ENCODE data around the gene PANK2.
"Not testable (repeated sequence)": the region's sequence is repeated elsewhere in the genome, so short reads cannot be mapped to it uniquely, and the experiment has no call there.

PANK2 gene

DNA sequence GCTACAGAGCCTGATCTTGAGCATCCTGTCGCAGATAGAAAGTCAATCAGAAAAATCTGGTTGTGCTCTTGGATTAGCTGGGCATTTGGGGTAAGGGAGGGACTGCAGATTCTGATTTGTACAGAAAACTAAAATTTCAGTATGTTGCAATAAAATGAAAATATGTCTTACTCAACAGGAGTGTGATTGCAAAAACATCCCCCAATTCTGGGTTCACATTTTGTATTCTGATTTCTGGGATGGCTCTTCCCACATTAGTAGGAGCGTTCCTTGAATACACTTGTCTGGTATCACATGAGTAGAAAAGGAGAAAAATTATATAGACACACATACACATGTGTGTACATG, 40.5 kb downstream of the PANK2 start:
- no peak for DNase-seq (ENCODE audit: low read depth)

- no peak for DNase-seq (ENCODE audit: low read depth)
Measured at GRCh38 chr20:3930265-3931206, 41.3 kb downstream of the PANK2 start.

GRCh38 chr20:3931664-3932063, 42.5 kb downstream of the PANK2 start:
- no peak for DNase-seq (ENCODE audit: low read depth)

GRCh38 chr20:3932277-3932676, 43.1 kb downstream of the PANK2 start:
- DNase-seq (ENCODE audit: low read depth) = no peak

DNA sequence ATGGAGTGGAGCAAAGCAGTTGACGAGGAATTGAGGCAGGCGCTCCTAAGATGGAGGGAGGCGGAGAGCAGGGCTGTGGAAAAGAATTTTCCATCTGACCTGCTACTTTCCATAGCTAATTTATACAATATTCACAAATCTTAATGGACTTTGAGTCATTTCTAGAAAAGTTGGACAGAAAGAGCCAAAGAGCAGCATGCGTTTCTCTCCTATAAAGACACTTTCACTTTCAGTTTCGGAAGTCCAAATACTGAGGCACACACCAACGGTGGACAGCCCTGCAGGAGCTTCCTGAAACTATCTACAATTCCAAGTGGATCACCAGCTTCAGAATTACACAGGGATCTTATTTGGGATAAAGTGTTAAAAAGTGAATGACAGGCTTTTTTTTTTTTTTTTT, 43.5 kb downstream of the PANK2 start:
- DNase-seq (ENCODE audit: low read depth) = no peak

- no peak for DNase-seq (ENCODE audit: low read depth)
Measured at GRCh38 chr20:3933218-3933617, 44.0 kb downstream of the PANK2 start.

DNA sequence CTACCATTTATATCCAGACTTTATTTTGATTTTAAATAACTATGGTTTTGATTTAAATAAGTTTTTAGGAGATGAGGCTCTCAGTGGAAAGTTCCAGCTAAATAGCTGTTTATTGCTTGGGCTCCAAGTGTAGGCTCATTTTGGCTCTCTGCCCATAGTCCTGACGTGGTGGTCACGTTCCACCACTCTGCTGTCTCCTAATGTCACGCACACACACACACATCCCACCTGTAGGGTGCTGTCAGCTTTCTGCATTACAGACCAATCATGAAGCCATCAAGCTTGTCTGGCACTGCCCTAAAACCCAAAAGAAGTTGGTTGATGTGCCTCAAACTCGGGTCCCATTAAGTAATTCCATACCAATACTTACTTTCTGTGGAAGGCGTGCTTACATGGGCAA, 45.4 kb downstream of the PANK2 start:
- DNase-seq (ENCODE audit: low read depth) = no peak

DNA sequence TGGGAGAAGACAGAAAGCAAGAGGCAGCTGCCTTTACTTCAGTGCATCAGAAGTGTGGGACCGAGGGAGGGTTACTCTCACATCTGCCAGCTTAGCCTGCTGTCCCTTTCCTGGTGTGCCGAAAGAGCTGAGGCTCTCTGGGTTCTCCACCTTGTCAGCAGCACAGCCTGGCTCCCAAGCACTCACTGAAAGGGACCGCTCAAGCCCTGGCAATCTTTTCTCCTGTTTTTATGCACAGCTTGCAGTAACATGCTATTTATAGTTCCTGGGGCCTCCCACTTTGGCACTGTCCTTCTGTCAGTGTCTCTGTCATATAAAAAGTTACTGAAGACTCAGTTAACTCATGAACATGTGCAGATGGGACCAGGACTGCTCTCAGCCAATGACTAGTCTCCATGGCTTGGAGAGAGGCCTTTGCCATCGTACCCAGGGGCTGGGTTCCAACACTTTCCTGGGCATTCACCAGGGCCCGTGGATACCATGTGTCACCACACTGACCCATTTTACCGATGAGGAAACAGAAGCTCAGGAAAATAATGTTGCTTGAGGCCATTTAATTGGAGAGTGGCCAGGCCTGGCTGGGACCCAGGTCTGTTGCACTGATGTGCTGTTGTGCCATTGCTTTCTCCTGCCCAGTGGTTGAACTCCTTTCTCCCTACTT, 46.2 kb downstream of the PANK2 start:
- no peak for DNase-seq (ENCODE audit: low read depth)

- no peak for DNase-seq (ENCODE audit: low read depth)
Measured at GRCh38 chr20:3935956-3936340, 46.8 kb downstream of the PANK2 start.

- DNase-seq (ENCODE audit: low read depth) = no peak
Measured at GRCh38 chr20:3937618-3938017, 48.4 kb downstream of the PANK2 start.

DNA sequence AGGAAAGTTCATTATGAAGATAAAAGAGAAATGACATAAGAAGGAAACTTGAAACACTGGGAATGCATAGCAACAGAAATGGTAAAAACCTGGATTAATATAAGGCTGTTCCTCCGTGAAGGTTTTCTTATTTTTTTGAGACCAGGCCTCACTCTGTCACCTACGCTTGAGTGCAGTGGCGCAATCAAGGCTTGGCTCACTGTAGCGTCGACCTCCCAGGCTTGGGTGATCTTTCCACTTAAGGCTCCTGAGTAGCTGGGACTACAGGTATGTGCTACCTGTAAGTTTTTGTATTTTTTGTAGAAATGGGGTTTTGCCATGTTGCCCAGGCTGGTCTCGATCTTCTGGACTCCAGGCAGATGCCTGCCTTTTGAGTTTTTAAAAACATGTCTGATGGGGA, 51.7 kb downstream of the PANK2 start:
- DNase-seq (ENCODE audit: low read depth) = no peak

DNA sequence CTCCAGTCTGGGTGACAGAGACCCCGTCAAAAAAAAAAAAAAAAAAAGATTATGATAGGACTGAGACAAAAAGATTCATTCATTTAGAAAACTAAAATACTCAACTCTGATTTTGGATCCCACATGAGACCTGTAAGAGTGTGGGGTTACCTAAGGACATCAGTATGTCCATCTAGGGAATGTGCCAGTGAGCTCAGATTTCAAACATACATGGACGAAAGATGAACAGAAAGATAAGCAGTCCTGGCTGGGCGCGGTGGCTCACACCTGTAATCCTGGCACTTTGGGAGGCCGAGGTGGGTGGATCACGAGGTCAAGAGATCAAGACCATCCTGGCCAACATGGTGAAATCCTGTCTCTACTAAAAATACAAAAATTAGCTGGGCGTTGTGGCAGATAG, 57.5 kb downstream of the PANK2 start:
- not testable (repeated sequence) for DNase-seq (ENCODE audit: low read depth)

DNA sequence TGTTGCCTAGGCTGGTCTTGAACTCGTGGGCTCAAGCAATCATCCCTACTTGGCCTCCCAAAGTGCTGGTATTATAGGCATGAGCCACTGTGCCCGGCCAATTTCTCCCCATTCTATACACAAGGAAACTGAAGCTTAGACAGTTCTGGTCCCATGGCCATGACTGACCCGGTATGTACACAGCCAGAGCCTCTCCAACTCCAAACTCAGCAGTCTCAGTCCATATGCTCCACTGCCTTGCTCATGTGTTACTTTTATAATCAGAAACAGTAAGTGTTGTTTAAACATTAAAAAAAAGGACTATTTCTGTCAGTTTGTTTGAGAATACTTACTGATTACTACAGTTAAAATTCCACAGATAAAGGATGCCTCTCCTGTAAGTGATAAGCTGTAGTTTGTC, 75.5 kb downstream of the PANK2 start:
- no peak for DNase-seq (ENCODE audit: low read depth)

- DNase-seq (ENCODE audit: low read depth) = no peak
Measured at GRCh38 chr20:3966571-3966970, 77.4 kb downstream of the PANK2 start.

- no peak for DNase-seq (ENCODE audit: low read depth)
Measured at GRCh38 chr20:3970016-3970415, 80.8 kb downstream of the PANK2 start.

- DNase-seq (ENCODE audit: low read depth) = no peak
Measured at GRCh38 chr20:3971145-3971544, 82.0 kb downstream of the PANK2 start.

DNA sequence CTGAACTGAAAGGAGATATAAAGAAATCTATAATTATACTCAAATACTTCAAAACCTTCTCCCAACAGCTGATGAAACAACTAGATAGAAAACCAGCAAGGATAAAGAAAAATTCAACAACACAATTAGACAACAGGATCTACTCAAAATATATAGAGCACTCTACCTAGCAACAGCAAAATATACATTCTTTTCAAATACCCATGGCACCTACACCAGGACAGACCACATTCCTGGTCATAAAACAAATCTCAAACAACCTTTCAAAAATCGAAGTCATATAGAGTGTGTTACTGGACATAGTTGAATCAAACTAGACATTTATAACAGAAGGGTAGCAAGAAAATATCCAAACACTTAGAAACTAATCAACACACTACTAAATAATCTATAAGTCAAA, 83.0 kb downstream of the PANK2 start:
- DNase-seq (ENCODE audit: low read depth) = no peak

GRCh38 chr20:3972631-3973030, 83.4 kb downstream of the PANK2 start:
- DNase-seq (ENCODE audit: low read depth) = not testable (repeated sequence)

DNA sequence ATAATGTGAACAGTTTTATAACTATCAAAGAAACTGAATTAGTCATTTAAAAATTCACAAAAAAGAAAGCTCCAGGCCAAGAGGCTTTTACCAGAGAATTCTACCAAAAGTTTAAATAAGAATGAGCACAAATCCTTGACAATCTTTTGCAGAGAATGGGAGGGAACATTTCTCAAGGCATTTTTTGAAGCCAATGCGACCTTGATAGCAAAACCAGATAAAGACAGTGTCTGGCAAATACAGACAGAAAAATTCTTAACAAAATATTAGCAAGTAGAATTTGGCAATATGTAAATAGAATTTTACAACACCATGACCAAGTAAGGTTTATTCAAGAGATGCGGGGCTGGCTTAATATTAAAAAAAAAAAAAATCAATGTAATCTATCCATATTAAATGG, 84.5 kb downstream of the PANK2 start:
- no peak for DNase-seq (ENCODE audit: low read depth)

DNA sequence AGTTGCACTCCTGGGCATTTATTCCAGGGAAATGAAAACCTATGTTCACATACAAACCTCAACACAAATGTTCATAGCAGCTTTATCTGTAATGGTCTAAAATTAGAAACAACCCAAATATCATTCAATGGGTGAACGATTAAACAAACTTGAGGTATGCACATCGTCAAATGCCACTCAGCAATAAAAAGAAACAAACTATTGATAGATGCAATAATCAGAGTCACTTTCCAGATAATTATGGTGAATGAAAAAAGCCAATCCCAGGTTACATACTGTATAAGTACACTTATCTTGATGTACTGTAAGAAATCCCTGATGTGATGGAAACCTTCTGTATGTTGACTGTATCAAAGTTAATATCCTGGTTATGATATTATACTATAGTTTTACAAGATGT, 87.3 kb downstream of the PANK2 start:
- DNase-seq (ENCODE audit: low read depth) = no peak

All from T-helper 22 cell (primary cell).